Suprapubic skin (tissue), 4 donors: ENCODE results near the gene RGS17.

Experiments used
- CTCF ChIP-seq, 2 donors: fragments of 200-600 bp in 1 of 2; fragments of 450-650 bp in 1 of 2; sonication (generic) in 1 of 2; IDR thresholded peaks; one replicate each; pipeline ENCODE4 v1.5.1; 2016 to 2019; ENCODE audit warnings: antibody characterized with exemption in 2 of 2, mild to moderate bottlenecking in 1 of 2, moderate library complexity in 1 of 2
- EP300 ChIP-seq: sonication (generic); formaldehyde crosslinking; IDR thresholded peaks from one replicate; pipeline ENCODE4 v1.6.1; 2017; ENCODE audit warnings: antibody characterized with exemption
- POLR2A ChIP-seq, 2 donors: fragments of 450-650 bp; IDR thresholded peaks; one replicate each; pipeline ENCODE4 v1.6.1; 2017; ENCODE audit warnings: antibody characterized with exemption in 2 of 2, mild to moderate bottlenecking in 2 of 2, moderate library complexity in 2 of 2
- POLR2AphosphoS5 ChIP-seq, 3 donors: sonication (generic); formaldehyde crosslinking; IDR thresholded peaks; one replicate each; pipeline ENCODE4 v1.6.1; 2017; ENCODE audit warnings: antibody characterized with exemption in 3 of 3

GRCh38 chr6:153150371-153150751 is 19.3 kb upstream of the RGS17 start:
- TF ChIP-seq CTCF (IDR thresholded peaks at IDR 0.05), result no peak
- TF ChIP-seq POLR2A (IDR thresholded peaks at IDR 0.05), result no peak
- TF ChIP-seq EP300, result no peak
- no peak for TF ChIP-seq POLR2AphosphoS5 (IDR thresholded peaks at IDR 0.05)
